SU-DHL-6 (cell line): ENCODE data around the gene THAP5.
"Not testable (repeated sequence)": the region's sequence is repeated elsewhere in the genome, so short reads cannot be mapped to it uniquely, and the experiment has no call there.

ENCODE experiments used
- EZH2phosphoT487 ChIP-seq: fragments of 200-600 bp; sonication (generic), shearing (Covaris generic); conservative IDR thresholded peaks from 2 replicates; pipeline ENCODE4 v1.6.1; 2018; ENCODE audit warnings: mild to moderate bottlenecking, antibody characterized with exemption, low read length, moderate library complexity, mixed read lengths
- TF ChIP-seq, protein P1 (sequence below): fragments of 200-600 bp; sonication (generic); IDR thresholded peaks from one replicate; pipeline ENCODE4 v1.5.1; 2017; ENCODE audit warnings: antibody characterized with exemption, mild to moderate bottlenecking, low read length, moderate library complexity; ENCODE audit not compliant: insufficient read depth, poor library complexity, severe bottlenecking

DNA sequence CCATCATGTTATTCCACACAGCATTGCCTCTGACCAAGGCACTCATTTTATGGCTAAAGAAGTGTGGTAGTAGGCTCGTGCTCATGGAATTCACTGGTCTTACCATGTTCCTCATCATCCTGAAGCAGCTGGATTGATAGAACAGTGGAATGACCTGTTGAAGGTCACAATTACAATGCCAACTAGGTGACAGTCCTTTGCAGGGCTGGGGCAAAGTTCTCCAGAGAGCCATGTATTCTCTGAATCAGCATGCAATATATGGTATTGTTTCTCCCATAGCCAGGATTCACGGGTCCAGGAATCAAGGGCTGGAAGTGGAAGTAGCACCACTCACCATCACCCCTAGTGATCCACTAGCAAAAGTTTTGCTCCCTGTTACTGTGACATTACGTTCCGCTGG lies 30.8 kb downstream of the THAP5 start:
- TF ChIP-seq, protein P1, sequence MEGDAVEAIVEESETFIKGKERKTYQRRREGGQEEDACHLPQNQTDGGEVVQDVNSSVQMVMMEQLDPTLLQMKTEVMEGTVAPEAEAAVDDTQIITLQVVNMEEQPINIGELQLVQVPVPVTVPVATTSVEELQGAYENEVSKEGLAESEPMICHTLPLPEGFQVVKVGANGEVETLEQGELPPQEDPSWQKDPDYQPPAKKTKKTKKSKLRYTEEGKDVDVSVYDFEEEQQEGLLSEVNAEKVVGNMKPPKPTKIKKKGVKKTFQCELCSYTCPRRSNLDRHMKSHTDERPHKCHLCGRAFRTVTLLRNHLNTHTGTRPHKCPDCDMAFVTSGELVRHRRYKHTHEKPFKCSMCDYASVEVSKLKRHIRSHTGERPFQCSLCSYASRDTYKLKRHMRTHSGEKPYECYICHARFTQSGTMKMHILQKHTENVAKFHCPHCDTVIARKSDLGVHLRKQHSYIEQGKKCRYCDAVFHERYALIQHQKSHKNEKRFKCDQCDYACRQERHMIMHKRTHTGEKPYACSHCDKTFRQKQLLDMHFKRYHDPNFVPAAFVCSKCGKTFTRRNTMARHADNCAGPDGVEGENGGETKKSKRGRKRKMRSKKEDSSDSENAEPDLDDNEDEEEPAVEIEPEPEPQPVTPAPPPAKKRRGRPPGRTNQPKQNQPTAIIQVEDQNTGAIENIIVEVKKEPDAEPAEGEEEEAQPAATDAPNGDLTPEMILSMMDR = not testable (repeated sequence)
- TF ChIP-seq EZH2phosphoT487 = not testable (repeated sequence)
